DMS53 (cell line): ENCODE results near the gene NSF.
"Not testable (repeated sequence)": the region's sequence is repeated elsewhere in the genome, so short reads cannot be mapped to it uniquely, and the experiment has no call there.

ENCODE experiments used
- DNase-seq: peaks from one replicate; lab custom pipeline; 2025; lab: John Stamatoyannopoulos, UW

The NSF gene

GRCh38 chr17:46774108-46774737, 183.8 kb downstream of the NSF start:
- DNase-seq: peak; percentile 49

DNA sequence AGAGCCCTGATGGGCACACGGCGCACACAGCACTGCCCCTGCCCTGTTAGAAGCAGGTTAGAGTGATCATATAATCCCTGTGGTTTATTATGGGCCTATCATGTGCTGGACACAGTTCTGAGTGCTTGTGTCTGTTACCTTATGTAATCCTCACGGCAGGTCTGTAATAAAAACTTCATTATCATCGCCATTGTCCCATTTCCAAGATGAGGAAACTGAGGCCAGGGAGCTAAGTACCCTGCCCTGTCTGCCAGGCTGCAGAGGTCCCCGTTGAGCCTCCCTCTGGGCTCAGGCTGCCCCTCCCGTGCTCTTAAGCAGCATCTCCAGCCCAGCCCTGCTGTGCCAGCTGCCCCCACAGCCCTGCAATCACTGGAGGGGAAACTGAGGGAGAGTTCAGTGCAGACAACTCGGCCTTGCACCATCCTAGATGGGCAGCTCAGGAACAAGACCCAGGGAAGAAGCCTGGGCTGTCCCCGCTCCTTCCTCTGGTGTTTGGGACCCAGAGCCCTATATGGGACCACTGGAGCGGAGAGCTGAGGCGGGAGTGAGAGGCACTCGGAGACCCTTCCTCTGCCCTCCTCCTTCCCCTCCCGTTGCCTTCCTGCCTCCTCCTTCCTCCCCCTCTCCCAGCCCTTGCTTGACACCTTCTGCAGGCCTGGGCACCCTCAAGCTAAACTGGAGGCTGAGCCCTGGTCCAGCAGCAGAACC, 186.0 kb downstream of the NSF start:
- DNase-seq: no peak

- peak; percentile 63 for DNase-seq
Observed at GRCh38 chr17:46777943-46778915, 187.8 kb downstream of the NSF start.

GRCh38 chr17:46780003-46780373, 189.5 kb downstream of the NSF start:
- DNase-seq: no peak

- peak; percentile 80 for DNase-seq
Observed at GRCh38 chr17:46782250-46782953, 191.9 kb downstream of the NSF start.

GRCh38 chr17:46783031-46783593, 192.6 kb downstream of the NSF start:
- DNase-seq: peak; percentile 86

GRCh38 chr17:46785696-46786095, 195.2 kb downstream of the NSF start:
- no peak for DNase-seq

DNA sequence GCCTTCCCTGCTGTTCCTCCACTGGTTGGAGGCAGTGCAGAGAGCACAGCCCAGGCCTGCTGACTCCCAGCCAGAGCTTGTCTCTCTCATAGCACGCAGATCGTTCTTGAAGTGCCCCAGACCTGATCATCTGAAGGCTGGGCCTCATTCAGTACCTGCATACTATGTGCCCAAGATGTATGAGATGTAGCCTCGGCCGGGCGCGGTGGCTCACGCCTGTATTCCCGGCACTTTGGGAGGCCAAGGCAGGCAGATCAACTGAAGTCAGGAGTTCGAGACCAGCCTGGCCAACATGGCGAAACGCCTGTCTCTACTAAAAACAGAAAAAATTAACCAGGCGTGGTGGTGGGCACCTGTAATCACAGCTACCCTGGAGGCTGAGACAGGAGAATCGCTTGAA, 197.0 kb downstream of the NSF start:
- no peak for DNase-seq

DNA sequence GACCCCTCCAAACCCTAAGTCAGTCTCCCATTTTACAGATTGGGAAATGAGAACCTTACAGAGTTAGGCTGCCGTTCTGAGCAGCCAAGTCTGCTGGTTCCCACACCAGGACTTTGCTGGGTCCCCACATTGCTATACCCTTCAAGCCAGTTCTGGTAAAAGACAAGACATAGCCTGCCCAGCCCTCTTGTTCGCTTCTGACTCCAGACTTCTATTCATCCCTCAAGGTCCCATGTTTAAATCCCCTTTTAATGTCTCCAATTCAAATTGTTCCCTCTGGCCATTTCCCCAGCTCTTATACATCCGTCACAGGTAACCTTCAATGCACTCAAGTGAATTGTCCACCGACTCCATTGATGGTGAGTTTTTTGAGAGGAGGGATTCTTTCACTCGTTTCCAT, 197.8 kb downstream of the NSF start:
- DNase-seq: no peak

DNA sequence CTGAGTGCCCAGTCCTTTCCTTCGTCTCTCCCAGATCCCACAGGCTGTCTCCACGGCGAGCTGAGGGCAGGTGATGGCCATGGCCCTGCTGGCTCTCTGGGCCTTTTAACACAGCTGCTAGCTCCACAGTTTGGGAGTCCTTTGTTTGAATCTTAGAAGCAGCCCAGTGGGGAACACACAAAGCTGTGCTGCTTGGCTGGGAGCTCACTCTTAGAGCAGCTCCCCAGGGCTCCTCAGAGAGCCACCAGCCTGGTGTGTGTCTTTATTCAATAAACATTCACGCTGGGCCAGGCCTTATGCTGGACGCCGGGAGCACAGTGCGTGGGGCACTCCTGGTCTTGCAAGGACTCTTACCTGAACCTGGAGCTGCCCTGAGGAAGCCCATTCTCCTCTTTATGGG, 198.3 kb downstream of the NSF start:
- DNase-seq: no peak

DNA sequence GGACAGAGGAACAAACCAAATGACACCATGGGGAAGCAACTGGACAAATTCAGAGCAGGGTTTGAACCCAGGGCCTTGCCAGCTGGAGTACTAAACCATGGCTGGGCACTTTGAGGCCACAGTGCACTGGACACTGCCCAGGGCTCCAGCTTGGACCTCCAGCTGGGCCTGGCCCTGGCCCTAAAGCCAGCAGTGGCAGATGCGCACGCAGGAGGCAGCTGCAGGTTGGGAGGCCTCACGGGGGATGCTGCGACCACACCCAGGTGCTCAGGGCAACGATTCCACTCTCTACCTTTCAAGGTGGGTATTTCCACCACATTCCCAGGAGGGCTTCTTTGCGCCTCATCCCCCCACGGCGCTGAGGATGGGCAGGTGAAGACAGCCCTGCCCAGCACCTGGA, 199.1 kb downstream of the NSF start:
- no peak for DNase-seq

GRCh38 chr17:46790216-46790615, 199.7 kb downstream of the NSF start:
- no peak for DNase-seq

DNA sequence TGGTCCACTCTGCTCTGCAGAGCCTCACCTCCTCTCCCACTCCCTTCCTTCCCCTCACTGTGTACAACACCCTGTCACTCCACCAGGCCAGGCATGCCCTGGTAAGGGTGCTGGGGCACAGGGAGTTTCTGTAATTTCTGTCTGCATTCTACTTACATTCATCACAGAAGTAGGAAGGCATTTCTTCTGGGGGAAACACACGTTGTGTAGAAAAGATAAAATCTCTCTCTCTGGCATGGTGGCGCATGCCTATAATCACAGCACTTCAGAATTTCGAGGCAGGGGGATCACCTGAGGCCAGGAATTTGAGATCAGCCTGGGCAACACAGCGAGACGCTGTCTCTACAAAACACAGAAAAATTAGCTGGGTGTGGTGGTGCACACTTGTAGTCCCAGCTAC, 201.1 kb downstream of the NSF start:
- DNase-seq: no peak

GRCh38 chr17:46792071-46792470, 201.6 kb downstream of the NSF start:
- no peak for DNase-seq

- not testable (repeated sequence) for DNase-seq
Observed at GRCh38 chr17:46793023-46793422, 202.6 kb downstream of the NSF start.

- no peak for DNase-seq
Observed at GRCh38 chr17:46793541-46793940, 203.1 kb downstream of the NSF start.

GRCh38 chr17:46794318-46794717, 203.8 kb downstream of the NSF start:
- DNase-seq: no peak

DNA sequence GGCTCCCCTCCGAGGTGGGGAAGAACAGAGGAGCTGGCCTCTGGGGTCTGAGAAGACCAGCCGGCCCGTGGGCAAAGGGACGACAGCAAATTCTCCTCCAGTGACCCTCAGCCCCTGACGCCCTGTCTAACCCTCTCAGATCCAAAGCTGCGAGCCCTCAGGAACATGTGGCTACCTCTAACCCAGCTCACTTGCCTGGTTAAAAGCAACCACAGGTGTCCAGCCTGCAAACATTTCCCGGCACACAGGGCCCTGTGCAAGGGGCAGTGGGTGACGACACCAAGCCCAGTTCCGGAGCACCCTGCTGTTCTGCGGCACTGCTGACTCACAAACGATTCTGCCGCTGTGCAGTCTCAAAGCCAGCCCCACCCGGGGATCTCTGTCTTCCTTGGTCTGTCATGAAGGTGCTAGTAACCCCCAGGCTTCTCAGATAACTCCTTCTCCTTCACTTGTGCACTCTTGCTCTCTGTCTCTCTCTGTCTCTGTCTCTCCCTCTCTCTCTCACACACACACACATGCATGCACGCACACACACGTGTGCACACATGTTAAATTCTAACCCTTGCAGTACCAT, 205.0 kb downstream of the NSF start:
- peak; percentile 72 for DNase-seq

- no peak for DNase-seq
Observed at GRCh38 chr17:46796084-46796483, 205.6 kb downstream of the NSF start.

DNA sequence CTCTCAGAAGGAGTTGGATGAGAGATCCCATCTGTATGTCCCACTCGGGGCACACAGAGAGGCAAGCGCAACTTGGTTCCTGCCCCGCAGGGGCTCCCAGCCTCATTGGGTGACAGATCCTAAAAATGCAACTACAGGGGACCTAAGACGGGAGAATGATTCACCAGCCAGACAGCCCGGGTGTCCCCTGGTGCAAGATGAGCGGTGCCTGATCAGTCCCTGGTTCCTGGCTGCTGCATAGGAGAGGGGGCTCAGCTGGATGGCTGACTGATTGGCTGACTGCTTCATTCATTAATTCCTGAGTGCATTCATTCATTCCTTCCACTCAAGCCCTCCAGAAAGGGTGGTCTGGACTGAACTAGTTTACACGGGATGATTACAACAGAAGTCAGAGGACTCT, 206.1 kb downstream of the NSF start:
- DNase-seq: no peak

DNA sequence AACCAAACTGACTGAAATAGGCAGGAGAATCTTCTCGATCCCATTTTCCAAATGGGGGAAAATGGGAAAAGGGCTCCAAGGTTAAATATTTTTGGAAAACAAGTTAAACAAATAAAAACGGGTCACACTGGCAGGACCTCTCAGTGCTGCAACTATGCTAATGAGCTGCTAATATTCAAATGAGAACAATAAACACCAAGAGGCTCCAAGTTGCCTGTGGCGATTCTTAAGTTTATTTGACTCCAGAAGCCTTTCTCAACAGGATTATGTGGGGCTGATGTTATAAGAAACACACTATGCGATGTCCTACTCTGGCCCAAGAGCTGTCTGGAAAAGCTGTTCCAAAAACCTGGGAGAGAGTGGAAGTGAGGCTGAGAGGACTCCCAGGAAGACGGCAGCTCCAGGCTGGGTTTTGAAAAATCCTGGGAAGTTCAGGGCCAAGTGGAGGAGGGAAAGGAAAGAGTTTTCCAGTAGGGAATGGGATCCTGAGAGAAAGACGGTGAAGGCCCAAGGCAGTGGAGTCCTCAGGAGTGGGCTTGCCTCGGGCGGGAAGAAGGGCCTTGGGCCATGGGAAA, 206.6 kb downstream of the NSF start:
- no peak for DNase-seq
